Measurements from ENCODE around the gene TTC1. TPM values are rescaled to one million over a fixed set of nuclear protein-coding genes. Genes with fewer than 3 reads are reported as not detected.
"Not testable (repeated sequence)": the region's sequence is repeated elsewhere in the genome, so short reads cannot be mapped to it uniquely, and the experiment has no call there.

The TTC1 gene
- total RNA-seq, 2 donors from 2014 or later: 46.8 to 50.5 TPM

DNA sequence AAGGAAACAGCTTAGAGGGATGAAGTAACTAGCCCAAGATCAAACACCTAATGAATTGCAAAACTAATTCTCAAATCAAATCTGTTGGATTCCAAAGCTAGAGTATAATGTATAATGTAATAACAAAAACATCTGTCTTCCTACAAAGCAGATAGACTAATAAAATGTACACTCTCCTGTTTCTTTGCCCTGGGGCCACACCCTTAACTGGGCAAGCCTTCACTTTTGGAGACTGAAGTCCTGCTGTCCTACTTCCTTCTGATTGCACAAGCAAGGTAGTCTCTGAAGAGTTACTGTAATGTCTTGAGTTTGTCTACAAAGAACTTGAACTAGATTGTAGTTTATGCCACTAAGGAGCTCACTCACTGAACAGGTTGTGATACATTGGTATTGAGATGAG is 2.5 kb downstream of the TTC1 start:
- peaks cover 32% of the 10 kb centered on the region for H3K4me1 Mint-ChIP-seq (ENCODE audit: low read depth)
- peaks cover 4 to 10% of the 10 kb centered on the region in 2 donors for H3K36me3 Mint-ChIP-seq (ENCODE audit: insufficient read depth in 2 of 2)
- DNase-seq (no peak), ATAC-seq (replicated peaks in 1 of 2) (no peak)
- peak overlapping the region; percentile 71 to 90 for H3K4me3 Mint-ChIP-seq
- no peaks in the 10 kb centered on the region for H3K27me3 Mint-ChIP-seq (ENCODE audit: low read depth)
- no peak overlapping the region for H3K27ac Mint-ChIP-seq
- H3K9me3 Mint-ChIP-seq: no peaks in the 10 kb centered on the region

DNA sequence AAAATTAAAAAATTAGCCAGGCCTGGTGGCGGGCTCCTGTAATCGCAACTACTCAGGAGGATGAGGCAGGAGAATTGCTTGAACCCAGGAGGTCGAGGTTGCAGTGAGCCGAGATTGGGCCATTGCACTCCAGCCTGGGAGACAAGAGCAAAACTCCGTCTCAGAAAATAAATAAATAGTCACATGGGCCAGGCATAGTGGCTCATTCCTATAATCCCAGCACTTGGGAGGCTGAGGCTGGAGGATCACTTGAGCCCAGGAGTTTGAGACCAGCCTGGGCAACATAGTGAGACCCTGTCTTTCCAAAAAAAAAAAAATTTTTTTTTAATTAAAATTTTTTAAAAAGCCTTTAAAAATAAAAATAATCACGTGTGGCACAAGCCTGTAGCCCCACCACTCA is 5.3 kb downstream of the TTC1 start:
- H3K9me3 Mint-ChIP-seq; H3K27ac Mint-ChIP-seq; H3K36me3 Mint-ChIP-seq (ENCODE audit: insufficient read depth in 2 of 2); DNase-seq; ATAC-seq (replicated peaks in 1 of 2); H3K4me3 Mint-ChIP-seq; H3K27me3 Mint-ChIP-seq (ENCODE audit: low read depth): not testable (repeated sequence)
- H3K4me1 Mint-ChIP-seq (ENCODE audit: low read depth): peaks cover 25% of the 10 kb centered on the region

DNA sequence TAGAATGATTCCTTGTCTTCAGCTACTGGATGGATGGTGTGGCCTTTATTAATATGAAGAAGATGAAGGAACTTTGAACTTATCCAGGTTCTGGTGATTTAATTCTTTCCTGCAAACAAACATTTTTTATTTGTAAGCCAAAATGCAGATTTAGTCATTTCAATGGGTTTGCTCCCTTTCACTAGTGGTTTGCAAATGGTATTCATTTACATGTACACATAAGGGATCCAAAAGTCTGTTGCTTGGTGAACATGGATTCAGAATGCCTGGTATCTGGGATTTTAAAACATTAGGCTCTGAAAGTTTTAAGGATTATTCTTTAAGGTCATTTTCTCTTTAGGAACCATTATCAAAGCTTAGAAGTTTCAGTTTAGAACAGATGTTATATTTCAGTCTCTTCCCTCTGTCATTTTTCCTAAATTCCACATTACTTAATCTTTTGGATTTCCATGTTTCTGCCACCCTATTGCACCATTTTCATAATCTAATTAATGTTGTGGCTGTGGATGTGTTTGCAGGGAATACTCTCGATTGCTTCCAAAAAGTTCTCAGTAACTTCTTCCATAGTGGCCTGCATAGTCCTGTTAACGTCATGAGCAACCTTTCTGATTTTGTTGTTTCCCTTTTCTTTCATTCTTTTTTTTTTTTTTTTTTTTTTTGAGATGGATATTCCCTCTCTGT is 10.1 kb downstream of the TTC1 start:
- Mint-ChIP-seq H3K4me1 (ENCODE audit: low read depth) (peaks cover 12% of the 10 kb centered on the region), H3K4me3 (no peak overlapping the region), H3K27ac (no peak overlapping the region), H3K27me3 (ENCODE audit: low read depth) (no peaks in the 10 kb centered on the region), H3K9me3 (no peaks in the 10 kb centered on the region), H3K36me3 (ENCODE audit: insufficient read depth in 2 of 2) (peaks cover 0 to 9% of the 10 kb centered on the region in 2 donors)
- ATAC-seq (replicated peaks in 1 of 2): no peak
- no peak for DNase-seq

DNA sequence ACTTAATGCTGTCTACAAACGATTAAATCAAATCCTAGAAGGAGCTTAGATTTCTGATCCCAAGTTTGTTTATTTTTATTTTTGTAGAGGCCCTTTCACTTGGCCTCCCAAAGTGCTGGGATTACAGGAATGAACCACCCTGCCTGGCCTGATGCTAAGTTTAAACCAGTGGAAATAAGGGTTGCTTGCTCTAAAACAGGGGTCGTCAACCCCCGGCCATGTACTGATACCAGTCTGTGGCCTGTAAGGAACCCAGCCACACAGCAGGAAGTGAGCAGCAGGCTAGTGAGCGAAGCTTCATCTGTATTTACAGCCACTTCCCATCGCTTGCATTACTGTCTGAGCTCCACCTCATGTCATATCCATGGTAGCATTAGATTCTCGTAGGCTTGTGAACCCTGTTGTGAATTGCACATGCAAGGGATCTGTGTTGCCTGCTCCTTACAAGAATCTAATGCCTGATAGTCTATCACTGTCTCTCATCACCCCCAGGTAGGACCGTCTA is 11.4 kb downstream of the TTC1 start:
- H3K4me1 Mint-ChIP-seq (ENCODE audit: low read depth): peaks cover 12% of the 10 kb centered on the region

DNA sequence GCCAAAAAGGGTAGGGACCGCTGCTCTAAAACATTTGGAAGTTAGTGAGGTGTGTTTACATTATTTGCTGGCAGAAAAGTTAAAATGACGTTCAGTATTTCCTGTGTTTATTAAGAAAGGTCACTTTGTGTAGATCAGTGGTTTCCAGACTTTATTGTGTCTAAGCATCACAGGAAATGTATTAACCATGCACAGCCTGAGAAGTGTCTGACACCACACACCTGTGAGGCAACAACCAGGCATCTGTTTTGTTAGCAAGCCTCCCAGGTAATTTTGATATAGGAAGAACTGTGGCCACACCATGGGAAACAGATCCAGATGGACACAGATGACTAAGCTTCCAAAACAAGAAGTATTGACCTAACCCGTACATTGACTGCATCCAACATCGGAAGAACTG is 12.0 kb downstream of the TTC1 start:
- H3K27me3 Mint-ChIP-seq (ENCODE audit: low read depth): no peaks in the 10 kb centered on the region
- peaks cover 2 to 9% of the 10 kb centered on the region in 2 donors for H3K36me3 Mint-ChIP-seq (ENCODE audit: insufficient read depth in 2 of 2)
- DNase-seq: no peak
- H3K27ac Mint-ChIP-seq: no peak overlapping the region
- no peaks in the 10 kb centered on the region for H3K9me3 Mint-ChIP-seq
- H3K4me3 Mint-ChIP-seq: no peak overlapping the region
- no peak for ATAC-seq (replicated peaks in 1 of 2)
- peaks cover 12% of the 10 kb centered on the region for H3K4me1 Mint-ChIP-seq (ENCODE audit: low read depth)

More for the DNA sequence above, 11.4 kb downstream of the TTC1 start:
- DNase-seq (no peak), ATAC-seq (replicated peaks in 1 of 2) (peak in 1 of 2 donors; percentile 32)
- Mint-ChIP-seq H3K9me3 (no peaks in the 10 kb centered on the region), H3K4me3 (no peak overlapping the region), H3K27ac (peak overlapping the region; percentile 66), H3K36me3 (ENCODE audit: insufficient read depth in 2 of 2) (peaks cover 0 to 9% of the 10 kb centered on the region in 2 donors), H3K27me3 (ENCODE audit: low read depth) (no peaks in the 10 kb centered on the region)

DNA sequence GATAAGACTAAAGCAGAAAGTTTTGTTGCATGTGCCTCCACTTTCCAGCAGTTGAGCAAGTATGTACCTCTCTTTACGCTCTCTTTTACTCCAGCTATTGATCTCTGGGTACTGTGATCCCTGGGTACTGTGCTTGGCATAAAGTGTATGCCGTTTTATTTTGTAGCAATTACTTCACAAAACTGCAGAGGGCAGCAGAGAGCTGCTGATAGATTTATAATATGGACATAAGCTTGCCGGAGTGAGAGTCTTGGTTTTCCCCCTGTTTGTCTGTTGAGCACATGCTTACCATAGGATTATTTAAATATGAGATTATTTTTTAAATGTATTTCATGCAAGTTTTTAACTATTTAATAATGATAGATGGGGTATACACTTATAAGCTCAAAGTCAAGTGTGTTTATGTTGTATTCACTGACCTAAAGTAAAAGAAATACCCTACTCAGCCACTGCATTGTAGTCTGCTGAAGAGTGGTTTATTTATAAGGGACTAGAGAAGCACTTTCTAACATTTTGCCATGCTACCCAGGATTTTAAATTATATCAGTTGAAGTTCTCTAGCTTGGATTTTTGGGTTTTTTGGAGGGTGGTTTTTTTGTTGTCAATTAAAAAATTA is 13.0 kb downstream of the TTC1 start:
- no peak overlapping the region for H3K4me3 Mint-ChIP-seq
- DNase-seq (peak; percentile 41 to 59), ATAC-seq (replicated peaks in 1 of 2) (peak; percentile 80 to 88)
- H3K4me1 Mint-ChIP-seq (ENCODE audit: low read depth): peaks cover 12% of the 10 kb centered on the region
- peaks cover 2 to 9% of the 10 kb centered on the region in 2 donors for H3K36me3 Mint-ChIP-seq (ENCODE audit: insufficient read depth in 2 of 2)
- H3K27ac Mint-ChIP-seq: no peak overlapping the region
- H3K27me3 Mint-ChIP-seq (ENCODE audit: low read depth): no peaks in the 10 kb centered on the region
- H3K9me3 Mint-ChIP-seq: no peaks in the 10 kb centered on the region

DNA sequence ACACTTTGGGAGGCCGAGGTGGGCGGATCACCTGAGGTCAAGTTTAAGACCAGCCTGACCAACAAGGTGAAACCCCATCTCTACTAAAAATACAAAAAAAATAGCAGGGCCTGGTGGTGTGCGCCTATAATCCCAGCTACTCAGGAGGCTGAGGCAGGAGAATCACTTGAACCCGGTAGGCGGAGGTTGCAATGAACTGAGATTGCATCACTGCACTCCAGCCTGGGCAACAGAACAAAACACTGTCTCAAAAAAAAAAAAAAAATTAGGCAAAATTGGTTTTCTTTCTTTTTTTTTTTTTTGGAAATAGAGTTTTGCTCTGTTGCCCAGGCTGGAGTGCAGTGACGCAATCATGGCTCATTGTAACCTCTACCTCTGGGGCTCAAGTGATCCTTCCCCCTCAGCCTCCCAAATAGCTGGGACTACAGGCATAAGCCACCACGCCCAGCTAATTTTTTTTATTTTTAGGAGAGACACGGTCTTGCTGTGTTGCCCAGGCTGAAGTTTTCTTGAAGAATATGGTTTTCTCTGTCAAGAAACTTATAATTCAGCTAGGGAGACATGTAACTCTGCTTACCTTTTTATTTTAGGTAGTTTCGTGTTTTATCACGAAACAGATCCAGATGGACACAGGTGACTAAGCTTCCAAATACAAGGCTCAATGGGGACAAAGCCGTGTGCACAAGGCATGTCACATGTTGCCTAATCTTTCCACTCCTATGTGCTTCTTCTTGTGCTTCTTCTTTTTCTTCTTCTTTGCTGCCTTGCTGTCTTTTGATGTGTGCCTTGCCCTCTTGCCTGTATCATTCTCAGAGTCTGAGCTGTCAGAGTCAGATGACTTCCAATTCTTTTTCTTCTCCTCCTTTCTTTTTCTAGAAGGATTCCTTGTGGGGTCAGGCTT is 14.3 kb downstream of the TTC1 start:
- H3K4me3 Mint-ChIP-seq: no peak overlapping the region
- ATAC-seq (replicated peaks in 1 of 2) (no peak), DNase-seq (no peak)
- H3K27me3 Mint-ChIP-seq (ENCODE audit: low read depth): no peaks in the 10 kb centered on the region
- H3K27ac Mint-ChIP-seq: no peak overlapping the region
- H3K4me1 Mint-ChIP-seq (ENCODE audit: low read depth): peaks cover 12% of the 10 kb centered on the region
- H3K9me3 Mint-ChIP-seq: no peaks in the 10 kb centered on the region
- H3K36me3 Mint-ChIP-seq (ENCODE audit: insufficient read depth in 2 of 2): peaks cover 2 to 10% of the 10 kb centered on the region in 2 donors

DNA sequence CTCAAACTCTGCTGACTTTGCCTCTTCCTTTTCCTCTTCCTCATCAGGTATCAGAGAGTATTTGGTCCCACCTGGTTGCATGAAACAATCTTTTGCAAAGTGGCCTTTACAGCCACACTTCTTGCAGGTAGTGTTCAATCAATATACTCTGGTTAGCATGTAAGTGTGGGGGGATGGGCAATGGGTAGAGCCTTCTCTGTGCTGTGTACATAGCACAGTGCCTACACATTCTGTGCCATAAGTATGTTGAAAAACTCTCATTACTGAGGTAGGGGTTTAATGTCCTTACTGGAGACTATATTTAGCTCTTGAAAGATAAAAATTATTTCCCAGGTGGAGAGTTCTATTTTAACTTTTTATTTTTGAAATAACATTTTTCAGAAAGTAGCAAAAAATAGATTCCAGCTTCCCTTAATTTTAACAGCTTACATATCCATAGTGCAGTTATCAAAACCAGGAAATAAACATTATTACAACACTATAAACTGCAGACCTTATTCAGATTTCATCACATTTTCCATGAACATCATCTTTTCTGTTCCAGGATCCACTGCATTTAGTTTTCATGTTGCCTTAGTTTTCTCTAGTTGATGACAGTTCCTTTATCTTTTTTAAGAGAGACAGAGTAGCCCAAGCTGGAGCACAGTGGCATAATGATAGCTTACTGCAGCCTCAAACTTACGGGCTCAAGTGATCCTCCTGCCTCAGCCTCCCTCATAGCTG is 15.1 kb downstream of the TTC1 start:
- Mint-ChIP-seq H3K9me3 (no peaks in the 10 kb centered on the region), H3K36me3 (ENCODE audit: insufficient read depth in 2 of 2) (peaks cover 2 to 13% of the 10 kb centered on the region in 2 donors)

DNA sequence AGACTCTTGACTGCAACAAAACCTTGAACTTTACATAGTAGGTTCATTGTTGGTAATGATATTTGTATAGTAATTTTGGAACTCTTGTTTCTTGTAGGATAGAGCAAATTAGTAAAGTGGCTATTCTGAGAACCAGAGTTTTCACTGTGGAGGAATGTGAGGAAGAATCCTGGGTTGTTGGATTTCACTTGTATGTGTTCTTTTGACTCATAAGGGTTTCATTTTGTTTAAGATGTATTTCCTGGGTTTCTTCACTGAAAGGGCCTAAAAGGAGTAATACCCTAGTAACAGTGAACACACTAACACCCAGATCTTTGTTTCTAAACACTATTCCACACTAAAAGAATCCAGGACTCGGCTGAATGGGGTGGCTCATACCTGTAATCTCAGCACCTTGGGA is 20.1 kb downstream of the TTC1 start:
- no peaks in the 10 kb centered on the region for H3K27me3 Mint-ChIP-seq (ENCODE audit: low read depth)
- H3K36me3 Mint-ChIP-seq (ENCODE audit: insufficient read depth in 2 of 2): peaks cover 3 to 16% of the 10 kb centered on the region in 2 donors
- H3K9me3 Mint-ChIP-seq: peaks cover 0 to 1% of the 10 kb centered on the region in 2 donors
- H3K4me3 Mint-ChIP-seq: no peak overlapping the region
- H3K27ac Mint-ChIP-seq: peak overlapping the region; percentile 76
- DNase-seq (no peak), ATAC-seq (replicated peaks in 1 of 2) (no peak)
- H3K4me1 Mint-ChIP-seq (ENCODE audit: low read depth): peaks cover 6% of the 10 kb centered on the region

More for the DNA sequence above, 15.1 kb downstream of the TTC1 start:
- no peak for ATAC-seq (replicated peaks in 1 of 2)
- Mint-ChIP-seq H3K4me1 (ENCODE audit: low read depth) (peaks cover 16% of the 10 kb centered on the region), H3K4me3 (no peak overlapping the region), H3K27ac (peak overlapping the region; percentile 41), H3K27me3 (ENCODE audit: low read depth) (no peaks in the 10 kb centered on the region)
- DNase-seq: no peak

DNA sequence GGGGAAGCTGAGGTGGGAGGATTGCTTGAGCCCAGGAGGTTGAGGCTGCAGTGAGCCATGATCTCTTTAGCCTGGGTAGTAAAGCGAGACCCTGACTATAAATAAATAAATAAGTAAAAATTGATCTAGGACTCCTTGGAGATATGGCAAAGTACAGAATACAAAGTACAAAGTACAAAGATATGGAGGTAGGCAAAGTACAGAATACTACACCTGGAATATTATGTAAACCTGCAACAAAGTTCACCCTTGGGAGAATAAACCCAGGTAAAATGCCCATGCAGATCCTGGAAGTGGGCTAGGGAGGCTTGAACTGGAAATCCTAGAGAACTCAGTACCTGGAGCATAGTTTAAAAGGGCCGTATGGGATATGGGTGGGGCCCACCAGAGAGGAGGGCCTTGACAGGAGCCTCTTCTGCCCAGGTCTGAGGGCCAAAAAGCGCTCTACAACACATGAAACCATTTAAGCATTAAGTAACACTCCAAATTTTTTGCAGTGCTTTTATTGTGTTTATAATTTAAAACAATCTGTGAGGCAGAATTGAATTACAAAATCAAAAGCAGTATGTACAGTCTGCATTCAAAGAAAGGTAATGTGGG is 20.7 kb downstream of the TTC1 start:
- H3K36me3 Mint-ChIP-seq (ENCODE audit: insufficient read depth in 2 of 2): peaks cover 4 to 17% of the 10 kb centered on the region in 2 donors
- DNase-seq (no peak), ATAC-seq (replicated peaks in 1 of 2) (no peak)
- peaks cover 6% of the 10 kb centered on the region for H3K4me1 Mint-ChIP-seq (ENCODE audit: low read depth)
- H3K9me3 Mint-ChIP-seq: peaks cover 0 to 1% of the 10 kb centered on the region in 2 donors
- H3K27ac Mint-ChIP-seq: peak overlapping the region; percentile 3
- H3K27me3 Mint-ChIP-seq (ENCODE audit: low read depth): no peaks in the 10 kb centered on the region
- no peak overlapping the region for H3K4me3 Mint-ChIP-seq

DNA sequence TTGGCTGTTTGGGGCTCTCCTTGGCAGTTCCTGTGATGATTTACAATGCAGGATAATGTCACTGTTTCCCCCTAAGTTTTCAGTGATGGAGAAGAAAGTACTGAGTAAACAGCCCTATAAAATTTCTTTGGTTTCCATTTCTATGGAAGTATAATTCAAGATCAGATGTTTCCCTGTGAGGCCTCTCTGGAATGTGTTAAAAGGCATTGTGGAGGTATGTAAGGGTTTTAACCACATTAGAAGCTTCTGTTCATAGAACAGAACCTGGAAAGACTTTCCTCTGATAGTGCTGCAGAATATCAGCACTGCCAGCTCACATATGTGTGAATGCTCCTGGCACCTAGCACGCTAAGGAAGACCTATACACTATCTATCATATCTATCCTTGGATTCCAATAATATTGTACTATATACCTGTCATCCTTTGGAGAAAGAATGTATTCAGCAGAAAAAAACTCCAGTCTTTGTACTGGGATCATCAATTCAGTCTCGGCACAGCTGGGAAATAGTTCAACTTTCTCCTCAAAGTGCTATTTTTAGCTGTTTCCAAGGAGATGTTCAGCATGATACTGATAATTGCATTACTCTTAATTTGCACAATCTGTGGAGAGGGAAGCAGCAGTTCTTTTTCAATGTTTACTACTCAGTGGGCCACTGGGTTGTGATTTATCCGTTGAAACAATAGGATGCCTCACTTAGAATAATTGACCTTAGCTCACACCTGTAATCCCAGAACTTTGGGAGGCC is 21.9 kb downstream of the TTC1 start:
- H3K27me3 Mint-ChIP-seq (ENCODE audit: low read depth): no peaks in the 10 kb centered on the region
- peaks cover 4 to 20% of the 10 kb centered on the region in 2 donors for H3K36me3 Mint-ChIP-seq (ENCODE audit: insufficient read depth in 2 of 2)

More for the DNA sequence above, 21.9 kb downstream of the TTC1 start:
- Mint-ChIP-seq H3K9me3 (peaks cover 0 to 1% of the 10 kb centered on the region in 2 donors), H3K27ac (no peak overlapping the region), H3K4me3 (no peak overlapping the region), H3K4me1 (ENCODE audit: low read depth) (peaks cover 6% of the 10 kb centered on the region)
- DNase-seq: no peak
- no peak for ATAC-seq (replicated peaks in 1 of 2)

Measured in activated T-cell treated with anti-CD3 and anti-CD28 coated beads, Interleukin-2, amount 50 U/mL, for 72 hours (primary cell).